Measurements from ENCODE around the gene SASH1. TPM values are rescaled to one million over a fixed set of nuclear protein-coding genes. Genes with fewer than 3 reads are reported as not detected.
A peak's percentile ranks its signal among the peaks of the same experiment; 100 is the strongest.

The SASH1 gene
- total RNA-seq, 1 donor from 2014 or later, result 87.9 TPM

- DNase-seq (ENCODE audit: low read depth), result no peak
These were observed 115.2 kb downstream of the SASH1 start for GRCh38 chr6:148457843-148458159.

DNA sequence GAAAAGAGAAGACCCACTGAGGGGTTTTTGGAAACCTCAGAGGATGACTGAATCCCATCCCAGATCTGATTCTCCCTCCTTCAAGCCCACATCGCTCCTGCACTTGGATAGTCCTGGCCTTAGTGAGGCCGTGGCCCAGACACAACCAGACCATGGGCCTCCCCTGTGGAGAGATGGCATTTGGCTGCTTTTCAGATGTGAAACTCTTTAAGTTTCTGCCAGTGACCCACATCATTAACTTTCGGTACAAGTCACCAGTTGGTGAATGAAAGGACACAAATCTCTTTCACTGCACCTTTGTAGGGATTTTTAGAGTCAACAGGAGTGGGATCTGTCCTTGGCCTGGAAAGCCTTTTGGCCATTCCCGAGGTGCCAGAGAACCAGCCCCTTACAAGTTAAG lies 116.6 kb downstream of the SASH1 start:
- no peak for DNase-seq (ENCODE audit: low read depth)

DNA sequence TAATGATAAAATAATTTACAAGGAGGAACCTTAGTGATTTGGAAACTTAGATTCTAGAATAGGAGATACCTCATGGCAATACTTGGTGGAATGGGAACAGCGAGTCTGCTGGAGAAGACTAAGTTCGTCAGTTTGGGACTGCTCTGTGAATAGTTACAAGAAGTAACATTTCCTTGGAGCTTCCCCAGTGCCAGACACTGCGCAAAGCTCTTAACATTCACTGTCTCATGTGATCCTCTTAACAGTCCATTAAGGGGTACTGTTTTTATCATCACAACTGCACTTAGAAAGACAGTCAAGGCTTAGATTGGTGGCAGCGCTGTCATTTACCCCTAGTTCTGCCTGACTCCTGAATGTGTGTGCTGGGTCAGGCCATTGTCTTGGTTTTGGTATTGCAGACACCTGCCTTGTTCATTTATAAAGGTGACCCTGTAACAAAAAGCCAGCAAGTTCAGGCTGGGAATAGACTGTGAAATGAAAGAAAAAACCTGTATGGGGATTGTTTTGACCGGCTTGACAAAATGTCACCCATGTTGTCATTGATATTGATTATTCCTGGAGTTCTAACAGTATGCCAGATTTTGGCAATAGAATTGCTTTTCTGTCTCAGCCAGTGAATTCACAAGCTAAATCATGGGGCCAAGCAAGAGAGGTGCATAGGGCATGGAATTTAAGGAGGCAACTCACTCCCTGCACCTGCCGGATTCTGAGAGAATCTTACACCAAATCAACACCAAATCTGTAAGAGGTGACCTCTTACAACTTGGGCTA lies 118.4 kb downstream of the SASH1 start:
- DNase-seq (ENCODE audit: low read depth), result no peak

GRCh38 chr6:148461986-148462577 lies 119.4 kb downstream of the SASH1 start:
- DNase-seq (ENCODE audit: low read depth), result no peak

GRCh38 chr6:148463671-148464070 lies 121.0 kb downstream of the SASH1 start:
- DNase-seq (ENCODE audit: low read depth), result no peak

GRCh38 chr6:148464319-148465010 lies 121.8 kb downstream of the SASH1 start:
- DNase-seq (ENCODE audit: low read depth), result peak; percentile 73

GRCh38 chr6:148465011-148465335 lies 122.3 kb downstream of the SASH1 start:
- DNase-seq (ENCODE audit: low read depth), result no peak

DNA sequence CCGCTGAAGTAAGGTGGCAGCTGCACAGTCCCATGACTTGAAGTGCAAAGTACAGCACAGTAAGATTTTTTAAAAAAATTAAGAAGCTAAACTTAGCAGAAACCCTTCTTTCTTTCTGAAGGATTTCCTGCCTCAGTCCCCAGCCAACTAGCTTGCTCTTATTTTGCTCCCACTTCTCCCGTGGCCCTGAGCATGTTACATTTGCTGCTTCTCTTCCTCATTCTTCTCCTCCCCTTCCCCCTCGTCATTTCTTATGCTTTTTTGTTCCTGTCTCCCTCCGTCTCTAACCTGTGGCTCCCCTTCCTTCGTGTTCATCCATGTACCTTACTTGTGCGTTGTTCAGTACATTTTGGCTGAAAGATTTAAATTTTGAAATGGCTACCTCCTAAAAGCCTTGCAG lies 123.0 kb downstream of the SASH1 start:
- DNase-seq (ENCODE audit: low read depth), result peak; percentile 35

- DNase-seq (ENCODE audit: low read depth), result peak; percentile 43
These were observed 123.5 kb downstream of the SASH1 start for GRCh38 chr6:148466158-148466557.

DNA sequence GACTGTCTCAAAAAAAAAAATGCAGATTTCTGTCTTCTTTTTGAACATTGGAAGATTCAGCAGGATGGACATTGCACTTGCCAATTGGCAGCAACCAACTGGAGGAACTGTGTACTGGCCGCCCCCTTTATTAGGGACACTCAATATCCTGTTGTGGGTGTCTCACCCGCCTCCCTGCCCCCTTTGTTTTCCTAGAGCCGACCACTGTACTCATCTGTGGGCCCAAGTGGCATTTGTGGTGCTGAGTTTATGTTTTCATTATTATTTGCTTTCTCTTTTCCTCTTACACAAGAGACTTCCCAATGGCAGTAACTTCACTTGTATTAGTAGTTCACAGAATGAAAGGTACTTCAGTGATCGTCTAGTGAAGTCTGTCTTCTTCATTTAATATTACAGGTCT lies 125.3 kb downstream of the SASH1 start:
- DNase-seq (ENCODE audit: low read depth), result no peak

GRCh38 chr6:148470156-148470555 lies 127.5 kb downstream of the SASH1 start:
- DNase-seq (ENCODE audit: low read depth), result no peak

DNA sequence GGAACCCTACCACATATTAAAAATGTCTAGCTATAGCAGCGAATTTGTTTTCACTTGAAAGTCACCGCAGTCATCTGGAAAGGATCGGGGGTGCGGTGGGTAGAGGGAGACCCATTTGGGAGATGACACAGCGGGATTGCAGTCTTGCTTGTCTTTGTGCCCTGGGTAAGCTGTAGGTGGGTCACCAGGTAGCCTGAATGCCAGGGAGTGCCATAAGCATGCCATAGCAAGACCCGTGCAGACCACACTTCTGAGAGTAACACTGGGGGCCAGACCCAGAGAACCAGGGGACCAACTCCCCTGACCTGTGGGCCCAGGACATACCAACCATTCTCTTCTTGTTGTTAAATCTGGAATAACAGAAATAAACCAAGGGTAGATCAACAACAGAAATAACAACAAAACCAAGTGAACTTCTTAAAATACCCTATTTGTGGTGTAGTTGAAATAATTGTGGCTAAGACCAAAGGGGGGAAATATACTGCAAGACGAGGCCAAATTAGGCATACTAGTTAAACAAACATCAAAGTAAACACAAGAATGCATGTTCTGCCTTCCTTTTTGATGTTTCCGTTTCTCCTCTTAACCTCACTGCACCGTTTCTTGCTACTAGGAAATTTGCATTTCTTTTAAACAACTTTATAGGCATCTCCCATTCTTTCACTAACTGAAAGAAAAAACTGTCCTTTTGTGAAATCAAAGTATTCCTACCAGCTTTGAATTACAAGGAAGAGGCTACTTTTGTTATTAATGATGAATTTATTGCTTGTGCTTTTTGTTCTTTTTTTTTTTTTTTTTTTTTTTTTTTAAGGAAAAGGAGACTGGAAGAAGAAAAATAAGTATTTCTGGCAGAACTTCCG lies 128.2 kb downstream of the SASH1 start:
- DNase-seq (ENCODE audit: low read depth), result no peak

- no peak for DNase-seq (ENCODE audit: low read depth)
These were observed 129.1 kb downstream of the SASH1 start for GRCh38 chr6:148471624-148472159.

- DNase-seq (ENCODE audit: low read depth), result no peak
These were observed 129.8 kb downstream of the SASH1 start for GRCh38 chr6:148472171-148473105.

DNA sequence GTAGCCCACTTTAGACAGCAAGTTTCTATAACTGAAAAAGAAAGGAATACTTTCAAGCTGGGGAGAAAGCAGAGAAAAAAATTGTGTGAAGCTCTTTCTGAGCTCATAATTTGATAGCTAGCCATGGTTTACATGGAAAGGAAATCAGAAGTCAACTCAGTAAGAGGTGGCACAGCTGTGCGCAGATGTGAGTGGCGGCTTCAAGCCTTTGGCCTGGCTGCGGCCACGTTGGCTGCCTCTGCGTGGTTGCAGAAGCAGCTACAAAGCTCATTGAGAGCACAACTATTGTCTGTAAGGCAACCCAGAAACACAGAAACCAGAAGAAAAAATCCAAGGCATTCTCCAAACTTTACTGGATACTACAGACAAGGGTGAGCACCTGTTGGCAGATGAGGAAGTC lies 136.9 kb downstream of the SASH1 start:
- no peak for DNase-seq (ENCODE audit: low read depth)

- DNase-seq (ENCODE audit: low read depth), result no peak
These were observed 144.8 kb downstream of the SASH1 start for GRCh38 chr6:148487461-148487860.

- no peak for DNase-seq (ENCODE audit: low read depth)
These were observed 149.1 kb downstream of the SASH1 start for GRCh38 chr6:148491638-148492251.

DNA sequence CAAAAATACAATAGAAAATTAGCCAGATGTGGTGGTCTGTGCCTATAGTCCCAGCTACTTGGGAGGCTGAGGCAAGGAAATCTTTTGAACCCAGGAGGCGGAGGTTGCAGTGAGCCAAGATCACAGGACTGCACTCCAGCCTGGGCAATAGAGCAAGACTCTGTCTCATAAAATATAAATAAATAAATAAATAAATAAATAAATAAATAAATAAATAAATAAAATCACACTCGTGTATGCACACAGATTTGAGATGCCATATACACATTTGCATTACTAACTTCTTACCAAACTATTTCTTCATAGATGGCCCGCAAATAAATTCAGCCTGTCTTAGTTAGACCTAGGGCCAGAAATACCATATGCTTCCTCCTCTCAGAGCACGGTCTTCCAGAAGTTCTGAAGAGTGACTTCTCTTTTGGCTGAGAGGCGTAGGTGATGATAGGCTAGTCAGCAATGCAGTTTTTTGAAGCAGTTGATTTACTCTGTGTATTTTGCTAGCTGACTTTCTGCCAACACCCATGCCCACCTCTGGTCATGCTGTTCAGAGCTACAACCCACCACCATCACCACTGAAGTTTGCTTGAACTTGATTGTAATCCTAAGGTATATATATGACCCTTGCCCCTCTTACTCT lies 150.1 kb downstream of the SASH1 start:
- DNase-seq (ENCODE audit: low read depth), result no peak

- no peak for DNase-seq (ENCODE audit: low read depth)
These were observed 150.8 kb downstream of the SASH1 start for GRCh38 chr6:148493424-148493823.

GRCh38 chr6:148494226-148494625 lies 151.6 kb downstream of the SASH1 start:
- no peak for DNase-seq (ENCODE audit: low read depth)
